Urothelium cell line (cell line): ENCODE data around the gene ADGRG1.

Experiments
- DNase-seq: peaks from one replicate; pipeline ENCODE4 v3.0.0; 2011; ENCODE audit warnings: low spot score, mixed read lengths
- FAIRE-seq: peaks from 2 replicates; lab custom pipeline; 2011; peaks lifted over from hg19 to GRCh38; lab: Jason Lieb, UNC

The ADGRG1 gene

DNA sequence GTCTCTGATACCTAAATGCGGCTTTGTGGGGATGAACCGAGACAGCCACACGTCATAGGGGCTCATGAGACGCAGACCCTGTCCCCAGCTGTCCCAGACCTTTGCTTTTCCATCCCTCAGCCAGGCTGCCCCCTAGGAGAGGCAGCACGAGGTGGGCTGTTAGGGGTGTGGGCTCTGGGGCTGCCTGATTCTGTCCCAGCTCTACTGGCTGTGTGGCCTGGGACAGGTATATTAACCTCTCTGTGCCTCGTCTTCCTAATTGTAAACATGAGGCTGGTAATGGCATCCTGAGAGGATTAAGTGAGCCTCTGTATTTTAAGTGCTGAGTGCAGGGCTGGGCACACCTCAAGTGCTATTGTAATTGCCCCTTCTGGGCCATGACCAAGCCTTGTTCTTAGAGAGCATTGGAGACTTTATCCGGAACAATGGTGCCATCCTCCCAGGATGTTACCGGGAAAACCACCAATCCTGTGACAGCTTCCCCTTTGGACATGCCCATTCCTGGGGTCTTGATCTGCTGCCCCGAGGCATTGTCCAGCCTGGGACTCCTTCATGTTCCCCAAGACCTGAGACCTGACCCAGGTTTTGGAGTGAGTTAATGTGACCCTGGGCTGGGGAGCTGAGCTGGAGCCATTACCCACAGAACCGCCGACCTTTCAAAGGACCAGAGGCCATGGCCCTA is 5.1 kb downstream of the ADGRG1 start:
- FAIRE-seq (no peak), DNase-seq (no peak)

DNA sequence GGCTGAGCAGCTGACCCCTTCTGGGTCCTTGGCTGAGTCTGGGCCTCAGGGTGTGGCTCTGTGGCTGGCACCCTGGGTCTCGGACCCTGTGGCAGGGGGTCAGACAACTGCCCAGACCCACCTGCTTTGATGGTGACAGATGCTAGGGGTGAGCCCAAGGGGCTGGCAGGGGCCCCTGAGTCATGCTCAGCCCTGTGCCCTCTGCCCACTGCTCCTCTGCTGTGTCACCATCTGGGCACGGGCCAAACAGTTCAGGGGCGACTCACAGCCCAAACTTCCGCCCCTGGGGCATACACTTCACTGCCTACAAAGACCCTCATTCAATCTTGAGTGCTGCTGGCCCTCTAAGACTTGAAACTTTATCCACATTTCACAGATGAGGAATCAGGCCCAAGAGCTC is 5.7 kb downstream of the ADGRG1 start:
- DNase-seq (no peak), FAIRE-seq (no peak)

DNA sequence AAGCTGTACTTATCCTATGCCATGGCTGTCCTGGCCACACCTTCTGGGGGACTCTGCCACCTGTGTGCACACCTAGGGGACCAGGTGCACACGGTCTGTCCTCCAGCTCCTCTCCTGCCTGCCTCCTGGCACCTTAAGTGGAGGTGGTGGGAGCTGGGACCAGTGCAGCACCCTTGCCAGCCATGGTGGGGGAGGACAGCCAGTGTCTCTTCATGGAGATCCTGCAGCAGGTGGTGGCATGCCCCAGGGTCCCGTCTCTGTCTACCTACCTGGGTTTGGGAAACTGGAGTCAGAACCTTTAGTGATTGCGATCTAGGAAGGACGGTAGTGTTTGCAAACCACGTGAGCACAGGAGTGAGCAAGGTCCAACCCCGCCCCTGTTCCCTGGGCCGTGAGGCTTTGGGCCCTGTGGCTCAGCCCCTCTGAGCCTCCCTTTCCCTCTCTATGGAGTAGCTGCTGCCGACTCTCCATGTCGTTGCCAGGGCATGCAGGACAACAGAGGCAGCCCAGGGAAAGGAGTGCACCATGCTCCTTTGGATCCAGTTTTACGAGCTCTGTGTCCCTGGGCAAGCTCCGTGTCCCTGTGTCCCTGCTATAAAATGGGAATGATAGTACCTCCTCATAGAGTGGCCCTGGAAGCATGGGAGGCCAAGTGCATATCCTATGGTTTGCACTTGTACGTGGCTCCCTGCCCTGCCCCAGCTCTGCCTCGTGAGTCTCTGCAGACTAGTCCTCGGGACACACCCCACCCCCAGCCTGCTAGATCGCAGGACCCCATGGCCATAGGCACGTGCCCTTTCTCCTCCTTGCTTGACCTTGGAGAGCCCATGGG is 7.1 kb downstream of the ADGRG1 start:
- DNase-seq: no peak
- FAIRE-seq: no peak

DNA sequence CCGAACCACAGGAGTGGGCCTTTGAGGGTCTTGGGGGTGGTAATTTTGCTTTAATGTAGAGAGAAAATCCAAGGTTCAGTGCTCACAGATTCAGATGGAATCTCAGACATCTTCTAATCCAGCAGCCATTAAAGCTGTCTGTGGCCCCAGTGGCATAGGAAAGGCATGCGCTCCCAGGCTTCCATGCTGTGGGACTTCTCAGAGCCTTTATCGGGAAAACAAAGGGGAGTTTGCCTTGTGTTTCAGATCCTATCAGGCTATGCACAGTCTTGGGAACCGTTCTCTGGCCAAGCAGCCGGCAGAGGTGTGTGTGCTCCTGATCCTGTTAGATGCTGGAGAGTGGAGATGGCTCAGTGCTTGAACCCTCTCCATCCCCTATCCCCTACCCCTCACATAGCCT is 7.8 kb downstream of the ADGRG1 start:
- no peak for FAIRE-seq
- no peak for DNase-seq

DNA sequence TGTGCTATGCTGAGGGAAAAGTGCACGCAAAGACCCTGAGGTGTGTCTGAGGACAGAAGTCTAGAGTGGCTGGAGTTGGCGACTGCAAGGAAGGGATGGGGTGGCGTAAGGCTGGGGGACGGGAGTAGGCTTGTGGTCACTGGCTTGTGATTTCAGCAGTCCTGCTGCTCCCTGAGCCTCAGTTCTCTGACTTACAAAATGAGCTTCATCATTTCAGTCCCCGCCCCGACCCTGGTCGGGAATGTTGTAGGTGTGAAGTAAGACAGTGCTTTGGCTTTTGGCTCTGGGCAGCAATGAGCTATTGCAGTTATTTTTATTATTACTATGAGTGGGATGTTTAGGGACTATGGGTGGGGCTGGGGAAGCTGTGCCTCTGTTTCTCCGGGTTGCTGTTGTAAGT is 8.6 kb downstream of the ADGRG1 start:
- FAIRE-seq (no peak), DNase-seq (no peak)

DNA sequence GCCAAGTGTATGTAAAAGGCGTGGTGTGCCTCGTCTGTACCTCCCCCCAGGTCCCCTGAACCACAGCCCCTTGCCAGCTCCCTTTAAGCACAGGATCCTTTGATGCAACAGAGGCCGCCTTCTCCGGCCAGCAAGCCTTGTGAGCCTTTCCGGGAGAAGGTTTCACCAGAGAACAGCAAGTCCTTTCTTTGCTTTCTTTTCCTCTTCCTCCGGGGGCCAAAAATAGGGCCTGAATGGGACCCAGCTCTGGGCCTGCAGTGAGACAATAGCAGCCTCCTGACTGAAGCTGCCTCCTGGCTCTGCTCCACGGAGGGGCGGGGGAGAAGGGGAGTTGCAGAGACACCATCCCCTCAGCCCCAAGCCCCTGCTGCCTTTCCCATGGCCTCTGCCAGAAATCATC is 9.0 kb downstream of the ADGRG1 start:
- FAIRE-seq (no peak), DNase-seq (no peak)

DNA sequence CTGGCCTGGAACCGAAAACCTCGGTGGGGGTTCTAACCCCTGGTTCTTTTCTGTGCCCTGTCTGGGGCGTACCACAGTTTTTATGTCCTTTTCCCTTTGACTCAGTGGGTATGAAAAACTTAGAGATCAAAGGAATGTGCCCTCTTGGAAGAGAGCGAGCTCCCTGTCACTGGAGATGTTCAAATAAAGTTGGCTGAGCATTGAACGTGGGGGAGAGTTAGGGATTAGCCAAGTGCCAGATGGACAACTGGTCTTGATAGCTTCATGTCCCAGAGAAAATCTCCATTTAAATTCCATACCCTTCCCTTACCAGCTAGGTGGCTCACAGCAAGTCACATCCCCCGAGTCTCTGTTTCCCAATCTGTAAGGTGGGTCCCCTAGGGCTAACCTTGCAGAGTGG is 9.5 kb downstream of the ADGRG1 start:
- FAIRE-seq (no peak), DNase-seq (no peak)

DNA sequence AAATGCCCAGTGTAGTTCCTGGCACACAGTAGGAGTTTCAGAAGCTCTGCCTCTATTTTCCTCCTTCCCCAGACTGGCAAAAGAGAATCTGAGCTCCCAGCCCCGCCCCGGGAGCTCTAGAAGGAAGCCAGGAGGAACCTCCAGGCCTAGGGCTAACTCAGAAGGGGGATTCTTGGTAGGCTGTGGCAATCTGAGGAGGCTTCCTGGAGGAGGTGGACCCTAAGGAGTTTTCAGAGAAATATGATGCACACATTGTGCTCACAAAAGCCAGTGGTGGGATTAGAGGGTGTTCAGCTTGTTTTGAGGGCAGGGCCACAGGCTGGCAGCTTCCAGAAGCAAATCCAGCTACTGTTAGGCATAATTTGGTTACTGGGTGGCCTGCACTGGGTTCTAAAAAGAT is 10.0 kb downstream of the ADGRG1 start:
- DNase-seq (no peak), FAIRE-seq (no peak)

DNA sequence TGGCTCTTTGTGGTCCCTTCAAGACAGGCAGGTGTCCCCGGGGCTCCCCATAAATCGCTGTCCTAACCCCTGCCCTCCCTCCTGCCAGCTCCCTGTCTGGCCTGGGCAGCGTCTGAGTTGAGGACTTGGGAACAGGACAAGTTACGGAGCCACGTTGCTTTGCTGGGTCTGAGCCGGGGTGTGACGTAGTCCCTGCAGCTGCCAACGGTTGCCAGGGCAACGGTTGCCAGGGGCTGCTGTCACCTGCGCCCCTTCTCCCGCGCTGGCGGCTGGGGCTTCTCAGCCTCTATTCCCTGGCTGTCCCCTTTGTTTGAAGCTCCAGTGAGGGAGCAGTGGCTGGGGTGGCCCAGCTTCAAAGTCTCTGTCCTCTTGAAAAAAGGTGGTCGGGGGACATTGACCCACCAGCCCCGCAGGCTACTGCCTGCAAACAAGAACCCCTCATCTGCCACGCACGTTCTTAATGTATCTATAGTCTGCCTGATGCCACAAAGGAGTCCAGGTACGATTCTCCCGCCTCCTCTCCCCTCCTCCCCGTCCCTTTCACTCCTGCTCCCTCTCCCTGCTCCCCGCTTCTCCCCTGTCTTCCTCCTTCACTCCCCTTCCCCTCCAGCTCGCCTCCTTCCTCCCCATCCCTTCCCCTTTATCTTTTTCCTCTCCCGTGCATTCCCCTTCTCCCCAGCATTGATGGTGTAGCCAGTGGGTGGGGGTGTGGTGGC is 10.9 kb downstream of the ADGRG1 start:
- no peak for FAIRE-seq
- no peak for DNase-seq

DNA sequence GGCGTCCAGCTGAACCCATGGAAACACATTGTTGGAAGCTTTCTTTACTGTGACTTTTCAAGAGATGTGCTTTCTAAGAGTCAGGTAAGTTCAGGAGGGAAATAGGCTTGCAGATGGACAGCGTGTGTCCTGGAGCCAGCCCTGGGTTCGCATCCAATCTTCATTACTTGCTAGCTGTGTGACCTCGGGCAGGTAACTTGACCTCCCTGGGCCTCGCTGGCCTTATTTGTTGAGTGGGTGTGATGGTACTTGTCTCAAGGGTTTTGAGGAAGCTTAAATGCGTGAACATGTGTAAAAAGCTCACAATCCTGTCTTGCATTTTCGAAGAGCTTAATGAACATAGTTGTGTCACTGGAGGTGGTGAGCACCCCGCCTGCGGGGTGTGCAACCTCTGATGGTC is 11.8 kb downstream of the ADGRG1 start:
- no peak for FAIRE-seq
- DNase-seq: no peak

DNA sequence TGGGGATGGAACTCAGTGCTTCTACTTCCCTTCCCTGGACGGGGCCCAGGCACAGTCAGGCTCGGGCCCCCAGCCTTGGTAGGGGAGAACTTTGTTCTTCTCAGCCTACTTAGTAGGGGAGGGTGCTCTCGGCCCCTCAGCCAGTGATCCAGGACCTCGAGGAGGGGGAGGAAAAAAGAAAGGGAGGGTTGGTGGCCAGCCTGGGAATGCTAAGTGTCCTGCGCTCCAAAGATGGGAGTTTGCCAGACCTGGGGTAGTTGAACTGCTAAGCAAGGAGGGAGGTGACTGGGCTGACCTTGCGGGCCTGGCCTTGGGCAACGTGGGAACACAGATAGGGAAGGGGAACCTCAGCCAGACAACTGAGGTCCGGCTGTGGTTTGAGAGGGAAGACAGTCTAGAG is 12.2 kb downstream of the ADGRG1 start:
- no peak for DNase-seq

DNA sequence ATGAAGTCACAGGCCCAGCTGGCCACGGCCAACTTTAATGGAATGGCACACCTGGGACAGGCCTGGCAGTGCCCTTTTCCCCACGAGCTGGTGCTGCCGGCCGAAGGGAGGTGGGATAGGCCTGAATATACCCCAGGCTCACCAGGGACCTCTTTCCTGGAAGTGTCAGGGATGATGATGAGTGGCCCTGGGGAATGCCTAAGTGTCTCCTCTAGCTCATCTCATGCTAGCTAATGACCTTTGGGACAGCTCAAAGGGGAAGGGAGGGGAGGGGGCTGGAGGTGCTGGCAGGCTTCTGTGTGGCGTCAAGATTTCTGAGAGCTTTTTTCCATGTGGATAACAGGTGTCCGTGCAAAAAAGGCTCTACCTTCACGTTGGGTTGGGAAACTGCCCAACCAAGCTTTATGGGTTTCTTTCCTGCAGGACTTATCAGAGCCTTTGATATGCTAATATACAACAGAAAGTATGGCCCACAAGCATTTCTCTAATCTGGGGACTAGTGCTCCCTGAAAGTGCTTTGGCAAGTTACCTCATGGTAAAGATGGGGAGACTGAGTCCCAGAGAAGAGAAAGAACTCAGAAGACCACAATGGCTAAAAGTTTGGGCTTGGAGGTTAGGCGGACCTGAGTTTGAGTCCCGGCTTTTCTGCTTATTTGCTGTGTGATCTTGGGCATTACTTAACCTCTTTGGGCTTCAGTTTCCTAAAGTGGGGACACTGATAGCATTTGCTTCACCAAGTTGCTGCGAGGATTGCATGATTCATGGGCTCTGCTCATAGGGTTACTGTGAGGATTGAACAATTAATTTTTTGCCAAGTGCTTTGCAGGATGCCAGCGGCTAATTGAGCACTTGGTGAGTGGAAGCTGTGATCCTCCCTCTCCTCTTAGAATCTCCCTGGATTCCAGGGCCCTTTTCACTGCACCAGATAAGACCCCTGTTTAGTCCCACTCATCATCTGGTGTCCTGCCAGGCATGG is 14.0 kb downstream of the ADGRG1 start:
- DNase-seq (no peak), FAIRE-seq (no peak)

More for the DNA sequence above, 12.2 kb downstream of the ADGRG1 start:
- FAIRE-seq: no peak

DNA sequence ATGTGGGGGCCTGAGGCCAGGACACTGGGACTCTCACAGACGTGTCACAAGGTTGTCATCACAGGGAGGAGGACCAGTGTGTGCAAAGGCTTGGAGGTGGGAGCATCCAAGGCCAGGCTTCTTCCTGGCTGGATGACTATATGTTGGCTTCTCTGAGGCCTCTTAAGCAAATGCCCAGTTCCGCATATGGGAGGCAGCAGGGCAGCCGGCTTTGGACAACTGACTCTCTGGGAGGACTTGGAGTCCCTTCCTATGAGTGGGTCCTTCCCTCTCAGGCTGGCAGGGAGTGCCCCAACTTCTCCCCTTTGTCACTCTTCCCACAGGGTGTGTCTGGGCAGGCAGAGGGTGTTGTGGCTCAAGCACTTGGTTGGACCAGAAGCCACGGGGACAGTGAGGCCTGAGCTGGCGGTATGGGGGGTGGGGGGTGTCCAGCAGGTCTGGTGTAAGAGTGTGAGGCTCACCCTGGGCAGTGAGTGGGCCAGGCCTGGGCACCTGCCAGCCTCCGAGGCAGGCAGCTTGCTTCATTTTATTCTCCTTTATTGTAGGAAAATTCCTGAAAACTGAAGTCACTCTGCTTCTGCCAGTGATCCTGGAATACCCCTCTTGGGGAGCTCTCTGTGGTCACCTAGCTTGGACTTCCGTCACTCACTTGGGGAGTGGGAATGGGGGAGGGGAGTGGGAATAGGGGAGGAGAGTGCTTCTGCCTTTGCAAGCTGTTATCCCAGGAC is 14.9 kb downstream of the ADGRG1 start:
- DNase-seq (peak; percentile 61), FAIRE-seq (no peak)

DNA sequence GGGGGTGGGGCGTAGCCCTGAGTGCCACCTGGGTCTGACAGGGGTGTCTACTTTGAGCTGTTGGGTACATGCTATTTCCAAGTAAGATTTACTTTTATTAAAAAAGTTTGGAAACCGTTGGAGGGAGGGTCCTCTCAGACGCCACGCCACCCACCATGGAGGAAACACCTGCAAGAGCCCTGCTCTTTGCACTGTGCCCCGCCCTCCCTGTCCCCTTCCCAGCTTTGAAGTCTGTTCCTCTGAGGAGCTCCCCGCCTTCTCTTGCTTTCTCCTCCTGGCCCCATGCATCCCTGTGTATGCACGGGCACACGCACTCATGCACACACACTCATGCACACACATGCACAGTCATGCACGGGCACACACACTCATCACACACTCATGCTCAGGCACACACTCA is 15.5 kb downstream of the ADGRG1 start:
- DNase-seq (no peak), FAIRE-seq (no peak)

DNA sequence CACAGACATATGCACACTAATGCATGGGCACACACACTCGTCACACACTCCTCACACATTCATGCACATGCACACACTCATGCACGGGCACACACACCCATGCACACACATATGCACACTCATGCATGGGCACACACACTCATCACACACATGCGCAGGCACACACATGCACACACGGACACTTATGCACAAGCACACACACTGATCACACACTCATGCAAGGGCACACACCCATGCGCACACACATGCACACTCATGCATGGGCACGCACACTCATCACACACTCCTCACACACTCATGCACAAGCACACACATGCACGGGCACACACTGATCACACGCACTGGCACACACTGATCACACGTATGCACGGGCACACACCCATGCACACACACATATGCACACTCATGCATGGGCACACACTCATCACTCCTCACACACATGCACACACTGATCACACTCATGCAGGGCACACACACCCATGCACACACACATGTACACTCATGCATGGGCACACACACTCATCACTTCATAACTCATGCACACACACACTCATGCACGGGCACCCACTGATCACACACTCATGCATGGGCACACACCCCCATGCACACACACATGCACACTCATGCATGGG is 16.1 kb downstream of the ADGRG1 start:
- DNase-seq: no peak
- FAIRE-seq: peak; percentile 97

DNA sequence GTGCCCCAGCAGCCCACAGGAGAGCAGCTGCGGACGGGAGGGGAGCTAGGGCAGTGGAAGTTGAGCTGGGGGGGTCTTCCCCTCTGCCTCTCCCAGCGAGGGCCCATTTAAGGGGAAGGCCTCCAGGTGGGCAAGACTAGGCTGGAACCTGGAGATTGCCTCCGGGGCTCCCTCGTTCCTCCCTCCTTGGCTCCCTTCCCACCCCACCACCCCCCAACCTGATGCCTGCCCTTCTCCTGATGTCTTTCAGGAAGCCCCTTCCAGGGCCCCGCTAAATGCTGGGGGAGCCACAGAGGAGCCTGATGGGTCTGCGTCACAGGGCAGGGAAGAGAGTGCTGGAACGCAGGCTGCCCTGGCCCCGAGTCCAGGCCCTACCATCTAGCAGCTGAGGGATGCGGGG is 16.7 kb downstream of the ADGRG1 start:
- no peak for FAIRE-seq
- no peak for DNase-seq

DNA sequence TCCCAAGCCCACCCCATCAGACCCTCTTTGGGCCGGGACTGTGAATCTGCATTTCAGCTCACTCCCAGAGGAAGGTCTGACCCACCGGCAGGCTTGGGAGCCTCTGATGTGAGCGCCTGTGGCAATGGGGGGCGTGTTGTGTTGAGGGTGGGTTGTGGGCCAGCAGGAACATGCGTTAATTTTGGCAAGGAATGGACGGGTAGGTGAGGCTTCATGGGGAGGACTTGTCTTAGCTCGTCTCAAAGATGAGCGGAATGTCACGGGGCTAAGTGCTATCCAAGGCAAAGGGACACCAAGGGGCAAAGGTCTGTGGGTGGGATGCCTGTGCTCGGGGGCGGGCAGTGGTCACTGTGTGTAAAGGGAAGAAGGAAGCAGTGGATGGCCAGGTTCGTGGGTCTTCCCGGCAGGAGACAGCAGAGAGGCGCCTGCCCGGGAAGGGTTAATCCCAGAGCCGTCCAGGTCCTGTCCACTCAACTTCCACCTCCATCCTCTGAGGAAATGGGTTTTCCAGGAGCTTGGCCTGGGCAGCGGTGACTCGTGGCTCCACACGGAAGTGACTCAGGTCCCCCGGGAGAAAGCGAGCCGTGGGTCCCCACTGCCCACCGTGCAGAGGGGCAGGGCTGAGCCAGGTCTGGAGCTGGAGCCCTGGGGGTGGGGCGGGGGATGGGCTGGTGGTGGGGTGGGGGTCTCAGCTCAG is 17.4 kb downstream of the ADGRG1 start:
- FAIRE-seq: no peak

DNA sequence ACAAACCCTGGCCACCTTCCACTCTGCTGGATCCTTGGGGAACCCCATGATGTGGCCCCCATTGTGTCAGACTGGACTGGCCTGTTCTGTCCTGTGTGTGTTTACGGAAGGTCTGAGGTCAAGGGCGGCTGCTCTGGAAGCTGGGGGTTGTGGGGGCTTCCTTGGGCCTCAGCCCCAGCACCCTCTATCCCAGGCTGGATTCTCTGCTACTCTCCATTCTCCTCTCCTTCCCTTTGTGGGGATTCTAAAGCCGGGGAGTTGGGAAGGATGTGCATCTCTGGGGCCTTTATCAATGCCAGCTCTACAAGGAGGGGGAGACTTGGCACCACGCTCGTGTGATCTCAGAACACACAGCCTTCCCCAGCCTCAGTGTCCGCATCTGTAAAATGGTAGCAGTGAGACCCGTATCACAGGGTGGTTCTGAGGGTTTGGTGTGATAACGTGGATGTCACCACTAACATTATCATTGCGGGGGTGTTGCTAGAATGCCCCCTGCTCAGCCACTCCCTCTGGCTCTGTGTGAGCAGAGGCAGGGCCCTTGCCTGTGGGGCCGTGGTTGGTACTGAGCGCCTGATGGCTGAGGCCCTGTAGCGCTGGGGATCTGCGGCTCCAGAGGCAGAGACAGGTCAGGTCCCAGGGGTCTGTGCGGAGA is 18.1 kb downstream of the ADGRG1 start:
- DNase-seq: no peak
- no peak for FAIRE-seq

More for the DNA sequence above, 17.4 kb downstream of the ADGRG1 start:
- no peak for DNase-seq
